ENCODE results near the gene PZP. TPM values are rescaled to one million over a fixed set of nuclear protein-coding genes. Genes with fewer than 3 reads are reported as not detected.
"Not testable (repeated sequence)": the region's sequence is repeated elsewhere in the genome, so short reads cannot be mapped to it uniquely, and the experiment has no call there.

Gene PZP
- total RNA-seq, 1 donor from 2014 or later, result 0.36 TPM

GRCh38 chr12:9221483-9221882, 13.3 kb upstream of the PZP start:
- no peak for TF ChIP-seq CTCF (IDR thresholded peaks at IDR 0.05; ENCODE audit: borderline replicate concordance)
- no peaks in the 10 kb centered on the region for H3K27me3 ChIP-seq (ENCODE audit: low read depth)
- no peaks in the 10 kb centered on the region for H3K36me3 ChIP-seq
- no peaks in the 10 kb centered on the region for H3K4me1 ChIP-seq
- no peak overlapping the region for H3K4me3 ChIP-seq
- no peaks in the 10 kb centered on the region for H3K9me3 ChIP-seq (replicated peaks)
- intact Hi-C loops (cut with micrococcal nuclease), result no loop called here
- no peak for DNase-seq
- H3K27ac ChIP-seq (replicated peaks), result no peak overlapping the region

- intact Hi-C loops (cut with micrococcal nuclease); DNase-seq; H3K27me3 ChIP-seq (ENCODE audit: low read depth); H3K27ac ChIP-seq (replicated peaks); H3K4me1 ChIP-seq; H3K9me3 ChIP-seq (replicated peaks); H3K4me3 ChIP-seq; H3K36me3 ChIP-seq: not testable (repeated sequence)
Observed at GRCh38 chr12:9221011-9221410, 12.8 kb upstream of the PZP start.

- Histone ChIP-seq H3K4me3 (no peak overlapping the region), H3K36me3 (no peaks in the 10 kb centered on the region), H3K27ac (replicated peaks) (no peak overlapping the region), H3K4me1 (no peaks in the 10 kb centered on the region), H3K9me3 (replicated peaks) (no peaks in the 10 kb centered on the region), H3K27me3 (ENCODE audit: low read depth) (no peaks in the 10 kb centered on the region)
- DNase-seq, result no peak
- intact Hi-C loops (cut with micrococcal nuclease), result no loop called here
- no peak for TF ChIP-seq CTCF (IDR thresholded peaks at IDR 0.05; ENCODE audit: borderline replicate concordance)
Observed at GRCh38 chr12:9214534-9214933, 6.3 kb upstream of the PZP start.

- no peak for DNase-seq
- Histone ChIP-seq H3K36me3 (no peaks in the 10 kb centered on the region), H3K27ac (replicated peaks) (no peak overlapping the region), H3K27me3 (ENCODE audit: low read depth) (no peaks in the 10 kb centered on the region), H3K9me3 (replicated peaks) (no peaks in the 10 kb centered on the region), H3K4me3 (no peak overlapping the region), H3K4me1 (no peaks in the 10 kb centered on the region)
- TF ChIP-seq CTCF (IDR thresholded peaks at IDR 0.05; ENCODE audit: borderline replicate concordance), result no peak
- intact Hi-C loops (cut with micrococcal nuclease), result no loop called here
Observed at GRCh38 chr12:9211687-9212086, 3.5 kb upstream of the PZP start.

GRCh38 chr12:9204380-9204779, 3.8 kb downstream of the PZP start:
- intact Hi-C loops (cut with micrococcal nuclease), result no loop called here
- no peaks in the 10 kb centered on the region for H3K9me3 ChIP-seq (replicated peaks)
- H3K36me3 ChIP-seq, result no peaks in the 10 kb centered on the region
- H3K27ac ChIP-seq (replicated peaks), result no peak overlapping the region
- DNase-seq, result no peak
- H3K4me3 ChIP-seq, result no peak overlapping the region
- no peak for TF ChIP-seq CTCF (IDR thresholded peaks at IDR 0.05; ENCODE audit: borderline replicate concordance)
- H3K4me1 ChIP-seq, result no peaks in the 10 kb centered on the region
- H3K27me3 ChIP-seq (ENCODE audit: low read depth), result no peaks in the 10 kb centered on the region

GRCh38 chr12:9198012-9198411, 10.2 kb downstream of the PZP start:
- intact Hi-C loops (cut with micrococcal nuclease), result no loop called here
- no peaks in the 10 kb centered on the region for H3K9me3 ChIP-seq (replicated peaks)
- DNase-seq, result no peak
- no peaks in the 10 kb centered on the region for H3K27me3 ChIP-seq (ENCODE audit: low read depth)
- no peak for TF ChIP-seq CTCF (IDR thresholded peaks at IDR 0.05; ENCODE audit: borderline replicate concordance)
- no peak overlapping the region for H3K27ac ChIP-seq (replicated peaks)
- no peaks in the 10 kb centered on the region for H3K36me3 ChIP-seq
- H3K4me3 ChIP-seq, result no peak overlapping the region
- H3K4me1 ChIP-seq, result no peaks in the 10 kb centered on the region
